ENCODE measurements around the gene RPS26. TPM values are rescaled to one million over a fixed set of nuclear protein-coding genes. Genes with fewer than 3 reads are reported as not detected.

RPS26 gene
- total and polyA plus RNA-seq, 2 of the 13 experiments (the other 11 are each of a cell fraction or from before 2014, with no cell fraction given): 150 to 421 TPM

GRCh38 chr12:56081393-56082347 is 40.0 kb downstream of the RPS26 start (continued):
- peak; percentile 84 for TF ChIP-seq ZNF501 (CRISPR knock-in tag; IDR thresholded peaks at IDR 0.05)
- peak; percentile 70 for TF ChIP-seq TFDP2 (CRISPR knock-in tag; IDR thresholded peaks at IDR 0.05)
- peak; percentile 100 for TF ChIP-seq PHF21A (CRISPR knock-in tag; IDR thresholded peaks at IDR 0.05)
- no peak for TF ChIP-seq NONO (IDR thresholded peaks at IDR 0.05)
- TF ChIP-seq NONO (CRISPR knock-in tag; conservative IDR thresholded peaks at IDR 0.05): peak; percentile 97
- peak; percentile 88; the same call in 1 of the 2 replicates for TF ChIP-seq MED13 (CRISPR knock-in tag; IDR thresholded peaks at IDR 0.05)
- peak; percentile 83 for TF ChIP-seq SIX4 (CRISPR knock-in tag; IDR thresholded peaks at IDR 0.05)
- TF ChIP-seq ELF4 (CRISPR knock-in tag; IDR thresholded peaks at IDR 0.05; ENCODE audit: borderline replicate concordance): peak; percentile 89; the same call in 1 of the 2 replicates
- no peak for TF ChIP-seq KLF12 (CRISPR knock-in tag; IDR thresholded peaks at IDR 0.05; ENCODE audit: borderline replicate concordance)
- no peak for TF ChIP-seq ZNF253 (CRISPR knock-in tag; IDR thresholded peaks at IDR 0.05; ENCODE audit: borderline replicate concordance)
- peak; percentile 40; the same call in 1 of the 2 replicates for TF ChIP-seq ZNF235 (CRISPR knock-in tag; IDR thresholded peaks at IDR 0.05; ENCODE audit: borderline replicate concordance)
- TF ChIP-seq KDM5A (IDR thresholded peaks at IDR 0.05; ENCODE audit: borderline replicate concordance, low read length): peak; percentile 25; the same call in 1 of the 2 replicates
- TF ChIP-seq ZSCAN5A (CRISPR knock-in tag; IDR thresholded peaks at IDR 0.05; ENCODE audit: borderline replicate concordance): no peak; the same call in 1 of the 2 replicates
- TF ChIP-seq KLF6 (CRISPR knock-in tag; IDR thresholded peaks at IDR 0.05): peak; percentile 93
- TF ChIP-seq ZNF274 (CRISPR knock-in tag; IDR thresholded peaks at IDR 0.05): peak; percentile 73
- no peak for TF ChIP-seq KDM5B (CRISPR knock-in tag; IDR thresholded peaks at IDR 0.05; ENCODE audit: borderline replicate concordance)
- no peak for TF ChIP-seq FLYWCH1 (CRISPR knock-in tag; IDR thresholded peaks at IDR 0.05)
- no peak for TF ChIP-seq SRSF4 (IDR thresholded peaks at IDR 0.05; ENCODE audit: low read depth, low read length, poor library complexity, severe bottlenecking)
- no peak for TF ChIP-seq XBP1 (CRISPR knock-in tag; IDR thresholded peaks at IDR 0.05)
- peak; percentile 98 for TF ChIP-seq ZNF792 (CRISPR knock-in tag; IDR thresholded peaks at IDR 0.05)
- TF ChIP-seq HDAC6 (IDR thresholded peaks at IDR 0.05; ENCODE audit: low read depth, low read length): no peak
- peak; percentile 84; the same call in 1 of the 3 replicates for TF ChIP-seq MXI1 (IDR thresholded peaks at IDR 0.05; ENCODE audit: borderline replicate concordance, low read depth, low read length)
- peak; percentile 93 for TF ChIP-seq SKI (IDR thresholded peaks at IDR 0.05; ENCODE audit: partially characterized antibody)
- TF ChIP-seq RORA (CRISPR knock-in tag; IDR thresholded peaks at IDR 0.05): no peak
- 0 out of 2 replicates have a peak, but pooled peaks have one; percentile 52 for TF ChIP-seq DNMT3B (CRISPR knock-in tag; conservative IDR thresholded peaks at IDR 0.05)
- peak; percentile 99 for TF ChIP-seq MIER3 (CRISPR knock-in tag; IDR thresholded peaks at IDR 0.05; ENCODE audit: borderline replicate concordance)
- no peak for TF ChIP-seq EZH2 (conservative IDR thresholded peaks at IDR 0.05; ENCODE audit: low read depth, low read length)
- TF ChIP-seq SALL2 (CRISPR knock-in tag; IDR thresholded peaks at IDR 0.05): no peak; the same call in 1 of the 2 replicates
- TF ChIP-seq ZNF891 (CRISPR knock-in tag; IDR thresholded peaks at IDR 0.05): no peak
- TF ChIP-seq ZNF329 (CRISPR knock-in tag; IDR thresholded peaks at IDR 0.05; ENCODE audit: low read depth): peak; percentile 78; the same call in 1 of the 2 replicates
